ENCODE measurements around the gene GDPGP1. TPM values are rescaled to one million over a fixed set of nuclear protein-coding genes. Genes with fewer than 3 reads are reported as not detected.

The GDPGP1 gene
- total and polyA plus RNA-seq, 2 experiments from 2014 or later: 0.61 to 3.8 TPM

- TF ChIP-seq, protein P1, sequence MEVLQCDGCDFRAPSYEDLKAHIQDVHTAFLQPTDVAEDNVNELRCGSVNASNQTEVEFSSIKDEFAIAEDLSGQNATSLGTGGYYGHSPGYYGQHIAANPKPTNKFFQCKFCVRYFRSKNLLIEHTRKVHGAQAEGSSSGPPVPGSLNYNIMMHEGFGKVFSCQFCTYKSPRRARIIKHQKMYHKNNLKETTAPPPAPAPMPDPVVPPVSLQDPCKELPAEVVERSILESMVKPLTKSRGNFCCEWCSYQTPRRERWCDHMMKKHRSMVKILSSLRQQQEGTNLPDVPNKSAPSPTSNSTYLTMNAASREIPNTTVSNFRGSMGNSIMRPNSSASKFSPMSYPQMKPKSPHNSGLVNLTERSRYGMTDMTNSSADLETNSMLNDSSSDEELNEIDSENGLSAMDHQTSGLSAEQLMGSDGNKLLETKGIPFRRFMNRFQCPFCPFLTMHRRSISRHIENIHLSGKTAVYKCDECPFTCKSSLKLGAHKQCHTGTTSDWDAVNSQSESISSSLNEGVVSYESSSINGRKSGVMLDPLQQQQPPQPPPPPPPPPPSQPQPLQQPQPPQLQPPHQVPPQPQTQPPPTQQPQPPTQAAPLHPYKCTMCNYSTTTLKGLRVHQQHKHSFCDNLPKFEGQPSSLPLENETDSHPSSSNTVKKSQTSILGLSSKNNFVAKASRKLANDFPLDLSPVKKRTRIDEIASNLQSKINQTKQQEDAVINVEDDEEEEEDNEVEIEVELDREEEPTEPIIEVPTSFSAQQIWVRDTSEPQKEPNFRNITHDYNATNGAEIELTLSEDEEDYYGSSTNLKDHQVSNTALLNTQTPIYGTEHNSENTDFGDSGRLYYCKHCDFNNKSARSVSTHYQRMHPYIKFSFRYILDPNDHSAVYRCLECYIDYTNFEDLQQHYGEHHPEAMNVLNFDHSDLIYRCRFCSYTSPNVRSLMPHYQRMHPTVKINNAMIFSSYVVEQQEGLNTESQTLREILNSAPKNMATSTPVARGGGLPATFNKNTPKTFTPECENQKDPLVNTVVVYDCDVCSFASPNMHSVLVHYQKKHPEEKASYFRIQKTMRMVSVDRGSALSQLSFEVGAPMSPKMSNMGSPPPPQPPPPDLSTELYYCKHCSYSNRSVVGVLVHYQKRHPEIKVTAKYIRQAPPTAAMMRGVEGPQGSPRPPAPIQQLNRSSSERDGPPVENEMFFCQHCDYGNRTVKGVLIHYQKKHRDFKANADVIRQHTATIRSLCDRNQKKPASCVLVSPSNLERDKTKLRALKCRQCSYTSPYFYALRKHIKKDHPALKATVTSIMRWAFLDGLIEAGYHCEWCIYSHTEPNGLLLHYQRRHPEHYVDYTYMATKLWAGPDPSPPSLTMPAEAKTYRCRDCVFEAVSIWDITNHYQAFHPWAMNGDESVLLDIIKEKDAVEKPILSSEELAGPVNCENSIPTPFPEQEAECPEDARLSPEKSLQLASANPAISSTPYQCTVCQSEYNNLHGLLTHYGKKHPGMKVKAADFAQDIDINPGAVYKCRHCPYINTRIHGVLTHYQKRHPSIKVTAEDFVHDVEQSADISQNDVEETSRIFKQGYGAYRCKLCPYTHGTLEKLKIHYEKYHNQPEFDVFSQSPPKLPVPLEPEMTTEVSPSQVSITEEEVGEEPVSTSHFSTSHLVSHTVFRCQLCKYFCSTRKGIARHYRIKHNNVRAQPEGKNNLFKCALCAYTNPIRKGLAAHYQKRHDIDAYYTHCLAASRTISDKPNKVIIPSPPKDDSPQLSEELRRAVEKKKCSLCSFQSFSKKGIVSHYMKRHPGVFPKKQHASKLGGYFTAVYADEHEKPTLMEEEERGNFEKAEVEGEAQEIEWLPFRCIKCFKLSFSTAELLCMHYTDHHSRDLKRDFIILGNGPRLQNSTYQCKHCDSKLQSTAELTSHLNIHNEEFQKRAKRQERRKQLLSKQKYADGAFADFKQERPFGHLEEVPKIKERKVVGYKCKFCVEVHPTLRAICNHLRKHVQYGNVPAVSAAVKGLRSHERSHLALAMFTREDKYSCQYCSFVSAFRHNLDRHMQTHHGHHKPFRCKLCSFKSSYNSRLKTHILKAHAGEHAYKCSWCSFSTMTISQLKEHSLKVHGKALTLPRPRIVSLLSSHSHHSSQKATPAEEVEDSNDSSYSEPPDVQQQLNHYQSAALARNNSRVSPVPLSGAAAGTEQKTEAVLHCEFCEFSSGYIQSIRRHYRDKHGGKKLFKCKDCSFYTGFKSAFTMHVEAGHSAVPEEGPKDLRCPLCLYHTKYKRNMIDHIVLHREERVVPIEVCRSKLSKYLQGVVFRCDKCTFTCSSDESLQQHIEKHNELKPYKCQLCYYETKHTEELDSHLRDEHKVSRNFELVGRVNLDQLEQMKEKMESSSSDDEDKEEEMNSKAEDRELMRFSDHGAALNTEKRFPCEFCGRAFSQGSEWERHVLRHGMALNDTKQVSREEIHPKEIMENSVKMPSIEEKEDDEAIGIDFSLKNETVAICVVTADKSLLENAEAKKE (CRISPR knock-in tag; IDR thresholded peaks at IDR 0.05): no peak
- TF ChIP-seq, protein P2, sequence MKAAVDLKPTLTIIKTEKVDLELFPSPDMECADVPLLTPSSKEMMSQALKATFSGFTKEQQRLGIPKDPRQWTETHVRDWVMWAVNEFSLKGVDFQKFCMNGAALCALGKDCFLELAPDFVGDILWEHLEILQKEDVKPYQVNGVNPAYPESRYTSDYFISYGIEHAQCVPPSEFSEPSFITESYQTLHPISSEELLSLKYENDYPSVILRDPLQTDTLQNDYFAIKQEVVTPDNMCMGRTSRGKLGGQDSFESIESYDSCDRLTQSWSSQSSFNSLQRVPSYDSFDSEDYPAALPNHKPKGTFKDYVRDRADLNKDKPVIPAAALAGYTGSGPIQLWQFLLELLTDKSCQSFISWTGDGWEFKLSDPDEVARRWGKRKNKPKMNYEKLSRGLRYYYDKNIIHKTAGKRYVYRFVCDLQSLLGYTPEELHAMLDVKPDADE (IDR thresholded peaks at IDR 0.05): no peak
- TF ChIP-seq CREB1 (CRISPR knock-in tag; IDR thresholded peaks at IDR 0.05; ENCODE audit: low read depth) (no peak), ZNF114 (CRISPR knock-in tag; IDR thresholded peaks at IDR 0.05) (no peak), EZH2 (IDR thresholded peaks at IDR 0.05; ENCODE audit: low read depth, unreplicated experiment) (no peak), POLR2AphosphoS5 (IDR thresholded peaks at IDR 0.05; ENCODE audit: low read depth) (no peak), JUNB (IDR thresholded peaks at IDR 0.05; ENCODE audit: unreplicated experiment) (no peak), ZNF331 (CRISPR knock-in tag; IDR thresholded peaks at IDR 0.05; ENCODE audit: low read depth) (no peak), EZH2phosphoT487 (IDR thresholded peaks at IDR 0.05; ENCODE audit: unreplicated experiment) (no peak)
These were observed 25.7 kb upstream of the GDPGP1 start (continued) for GRCh38 chr15:90208356-90208755.

DNA sequence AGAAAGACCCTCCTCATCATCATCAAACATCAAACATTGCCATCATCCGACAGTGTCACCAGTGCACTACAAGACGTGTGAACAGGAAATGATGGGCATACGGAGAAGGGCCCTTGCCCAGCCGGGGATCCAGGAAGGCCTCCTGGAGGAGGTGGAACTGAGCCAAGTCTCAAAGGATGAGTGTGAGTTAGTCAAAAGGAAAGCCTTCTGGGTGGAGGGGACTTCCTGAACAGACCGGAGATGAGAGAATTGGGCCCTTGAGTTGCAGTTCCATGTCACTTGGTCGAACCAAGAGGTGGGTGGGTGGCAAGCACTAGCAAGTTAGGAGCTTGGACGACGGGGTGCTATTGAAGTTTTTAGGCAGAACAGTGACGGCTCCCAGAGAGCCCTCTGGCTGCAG lies 24.4 kb upstream of the GDPGP1 start:
- Histone ChIP-seq H2AFZ (no peak overlapping the region), H3K27ac (ENCODE audit: low read depth) (no peak overlapping the region), H3K4me1 (ENCODE audit: insufficient read depth) (no peaks in the 10 kb centered on the region), H3K27me3 (ENCODE audit: insufficient read depth) (no peaks in the 10 kb centered on the region), H3K9me2 (ENCODE audit: insufficient read depth) (no peaks in the 10 kb centered on the region), H3K4me3 (no peak overlapping the region), H3K36me3 (ENCODE audit: insufficient read depth) (no peaks in the 10 kb centered on the region), H3K4me2 (no peak overlapping the region), H3K79me2 (replicated peaks; ENCODE audit: insufficient read depth) (peaks cover 23% of the 10 kb centered on the region), H3F3A (replicated peaks; ENCODE audit: low read depth) (no peaks in the 10 kb centered on the region), H4K20me1 (replicated peaks; ENCODE audit: insufficient read depth) (peaks cover 9% of the 10 kb centered on the region)
- H3K27ac Mint-ChIP-seq: no peak overlapping the region
- H3K9me3 Mint-ChIP-seq: no peaks in the 10 kb centered on the region
- peaks cover 11% of the 10 kb centered on the region; the same call in 2 of the 3 replicates for H3K36me3 Mint-ChIP-seq (ENCODE audit: low read depth)
- peaks cover 11% of the 10 kb centered on the region for H3K4me1 Mint-ChIP-seq
- DNase-seq (ENCODE audit: low spot score) (no peak), ATAC-seq (no peak)
- no peak overlapping the region for H3K4me3 Mint-ChIP-seq
- peaks cover 13% of the 10 kb centered on the region for H3K27me3 Mint-ChIP-seq (ENCODE audit: insufficient read depth, low read depth, poor library complexity)
- TF ChIP-seq CREB1 (CRISPR knock-in tag; IDR thresholded peaks at IDR 0.05; ENCODE audit: low read depth): no peak
- TF ChIP-seq, protein P2 (IDR thresholded peaks at IDR 0.05): no peak
